ENCODE measurements around the gene TUBB6.

TUBB6 gene

DNA sequence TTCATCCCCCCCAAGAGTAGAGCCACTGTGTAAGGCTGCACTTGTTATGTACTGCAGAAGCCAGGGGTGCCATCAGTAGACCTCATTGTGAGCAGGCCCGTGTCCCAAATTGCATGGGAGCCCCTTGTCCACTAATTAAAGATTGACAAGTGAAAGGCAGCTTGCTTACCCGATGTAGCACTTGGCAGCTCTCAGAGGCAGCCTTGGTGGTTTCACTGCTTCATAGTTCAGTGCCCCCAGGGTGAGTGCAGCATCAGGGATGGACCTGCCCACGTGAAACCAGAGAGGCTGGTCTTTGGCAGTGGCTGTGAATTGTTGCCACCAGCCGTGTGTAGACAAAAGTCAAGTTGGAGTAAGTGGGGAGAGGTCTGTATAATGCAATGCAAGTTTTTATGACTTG lies 13.3 kb downstream of the TUBB6 start:
- Histone ChIP-seq H3K27me3 (replicated peaks in 2 of 5; ENCODE audit: control insufficient read depth in 4 of 5, insufficient read depth in 5 of 5, low read length in 4 of 5) (no peaks in the 10 kb centered on the region), H3K27ac (ENCODE audit: insufficient read depth in 1 of 2, low read depth in 1 of 2, low read length in 2 of 2, poor library complexity in 1 of 2, severe bottlenecking in 2 of 2) (no peak overlapping the region), H3K36me3 (ENCODE audit: control insufficient read depth in 4 of 4, insufficient read depth in 4 of 4, low read length in 3 of 4) (peaks cover 2 to 29% (median 25%) of the 10 kb centered on the region in 4 experiments), H3K4me1 (ENCODE audit: control extremely low read depth in 1 of 4, control insufficient read depth in 4 of 4, insufficient read depth in 4 of 4, low read length in 3 of 4) (peaks cover 0 to 18% (median 16%) of the 10 kb centered on the region in 4 experiments), H3K9me3 (ENCODE audit: control extremely low read depth in 1 of 5, control insufficient read depth in 4 of 5, insufficient read depth in 2 of 5, low read depth in 1 of 5, low read length in 4 of 5) (no peaks in the 10 kb centered on the region), H3K4me3 (ENCODE audit: control insufficient read depth in 1 of 7, extremely low read depth in 1 of 7, insufficient read depth in 4 of 7, low read depth in 2 of 7, low read length in 6 of 7) (no peak overlapping the region)
- 92% methylated on average over 3 of the region's 4 CpGs for WGBS (ENCODE audit: insufficient coverage)
- ChIA-PET POLR2A (no interaction called here), CTCF (interaction anchor here (1.6 kb wide), 1 partner anchor 18 kb away, joined by 3 read pairs; no protein-coding TSS in a partner anchor)
- no peak for DNase-seq

GRCh38 chr18:12324991-12325725 lies 17.1 kb downstream of the TUBB6 start:
- 97% methylated on average over 57 of the region's 58 CpGs for WGBS (ENCODE audit: insufficient coverage)
- no peak overlapping the region for H3K27ac ChIP-seq (ENCODE audit: insufficient read depth in 1 of 2, low read depth in 1 of 2, low read length in 2 of 2, poor library complexity in 1 of 2, severe bottlenecking in 2 of 2)
- CTCF ChIA-PET, result interaction anchor here (3.0 to 6.1 kb wide), 2 partner anchors 8 to 11 kb away, joined by 12 to 70 read pairs; no protein-coding TSS in a partner anchor
- H3K4me3 ChIP-seq (ENCODE audit: control insufficient read depth in 1 of 7, extremely low read depth in 1 of 7, insufficient read depth in 4 of 7, low read depth in 2 of 7, low read length in 6 of 7), result no peak overlapping the region
- no peaks in the 10 kb centered on the region for H3K9me3 ChIP-seq (ENCODE audit: control extremely low read depth in 1 of 5, control insufficient read depth in 4 of 5, insufficient read depth in 2 of 5, low read depth in 1 of 5, low read length in 4 of 5)
- H3K36me3 ChIP-seq (ENCODE audit: control insufficient read depth in 4 of 4, insufficient read depth in 4 of 4, low read length in 3 of 4), result peaks cover 9 to 61% (median 49%) of the 10 kb centered on the region in 4 experiments
- no peak for DNase-seq
- H3K27me3 ChIP-seq (replicated peaks in 2 of 5; ENCODE audit: control insufficient read depth in 4 of 5, insufficient read depth in 5 of 5, low read length in 4 of 5), result no peaks in the 10 kb centered on the region
- POLR2A ChIA-PET, result interaction anchor here (1.2 kb wide), 1 partner anchor 10 kb away, joined by 3 read pairs; no protein-coding TSS in a partner anchor
- peaks cover 0 to 4% (median 0%) of the 10 kb centered on the region in 4 experiments for H3K4me1 ChIP-seq (ENCODE audit: control extremely low read depth in 1 of 4, control insufficient read depth in 4 of 4, insufficient read depth in 4 of 4, low read length in 3 of 4)

DNA sequence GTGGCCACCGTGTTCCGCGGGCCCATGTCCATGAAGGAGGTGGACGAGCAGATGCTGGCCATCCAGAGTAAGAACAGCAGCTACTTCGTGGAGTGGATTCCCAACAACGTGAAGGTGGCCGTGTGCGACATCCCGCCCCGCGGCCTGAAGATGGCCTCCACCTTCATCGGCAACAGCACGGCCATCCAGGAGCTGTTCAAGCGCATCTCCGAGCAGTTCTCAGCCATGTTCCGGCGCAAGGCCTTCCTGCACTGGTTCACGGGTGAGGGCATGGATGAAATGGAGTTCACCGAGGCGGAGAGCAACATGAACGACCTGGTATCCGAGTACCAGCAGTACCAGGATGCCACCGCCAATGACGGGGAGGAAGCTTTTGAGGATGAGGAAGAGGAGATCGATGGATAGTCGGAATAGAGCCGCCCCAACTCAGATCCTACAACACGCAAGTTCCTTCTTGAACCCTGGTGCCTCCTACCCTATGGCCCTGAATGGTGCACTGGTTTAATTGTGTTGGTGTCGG lies 17.7 kb downstream of the TUBB6 start:
- Histone ChIP-seq H3K36me3 (ENCODE audit: control insufficient read depth in 4 of 4, insufficient read depth in 4 of 4, low read length in 3 of 4) (peaks cover 9 to 63% (median 49%) of the 10 kb centered on the region in 4 experiments), H3K4me1 (ENCODE audit: control extremely low read depth in 1 of 4, control insufficient read depth in 4 of 4, insufficient read depth in 4 of 4, low read length in 3 of 4) (peaks cover 0 to 4% (median 0%) of the 10 kb centered on the region in 4 experiments), H3K4me3 (ENCODE audit: control insufficient read depth in 1 of 7, extremely low read depth in 1 of 7, insufficient read depth in 4 of 7, low read depth in 2 of 7, low read length in 6 of 7) (no peak overlapping the region), H3K27ac (ENCODE audit: insufficient read depth in 1 of 2, low read depth in 1 of 2, low read length in 2 of 2, poor library complexity in 1 of 2, severe bottlenecking in 2 of 2) (no peak overlapping the region), H3K9me3 (ENCODE audit: control extremely low read depth in 1 of 5, control insufficient read depth in 4 of 5, insufficient read depth in 2 of 5, low read depth in 1 of 5, low read length in 4 of 5) (no peaks in the 10 kb centered on the region), H3K27me3 (replicated peaks in 2 of 5; ENCODE audit: control insufficient read depth in 4 of 5, insufficient read depth in 5 of 5, low read length in 4 of 5) (no peaks in the 10 kb centered on the region)
- POLR2A ChIA-PET, result no interaction called here
- WGBS (ENCODE audit: insufficient coverage), result 97% methylated on average over 25 of the region's 29 CpGs
- CTCF ChIA-PET, result interaction anchor here (6.1 kb wide), 1 partner anchor 9 kb away, joined by 70 read pairs; no protein-coding TSS in a partner anchor
- no peak for DNase-seq

- ChIA-PET POLR2A (no interaction called here), CTCF (interaction anchor here (0.9 to 6.1 kb wide), 8 partner anchors 10 to 49 kb away, joined by 3 to 70 read pairs (median 9); no protein-coding TSS in a partner anchor)
- Histone ChIP-seq H3K27me3 (replicated peaks in 2 of 5; ENCODE audit: control insufficient read depth in 4 of 5, insufficient read depth in 5 of 5, low read length in 4 of 5) (no peaks in the 10 kb centered on the region), H3K9me3 (ENCODE audit: control extremely low read depth in 1 of 5, control insufficient read depth in 4 of 5, insufficient read depth in 2 of 5, low read depth in 1 of 5, low read length in 4 of 5) (no peaks in the 10 kb centered on the region), H3K4me1 (ENCODE audit: control extremely low read depth in 1 of 4, control insufficient read depth in 4 of 4, insufficient read depth in 4 of 4, low read length in 3 of 4) (peaks cover 0 to 4% (median 0%) of the 10 kb centered on the region in 4 experiments), H3K27ac (ENCODE audit: insufficient read depth in 1 of 2, low read depth in 1 of 2, low read length in 2 of 2, poor library complexity in 1 of 2, severe bottlenecking in 2 of 2) (no peak overlapping the region), H3K4me3 (ENCODE audit: control insufficient read depth in 1 of 7, extremely low read depth in 1 of 7, insufficient read depth in 4 of 7, low read depth in 2 of 7, low read length in 6 of 7) (no peak overlapping the region), H3K36me3 (ENCODE audit: control insufficient read depth in 4 of 4, insufficient read depth in 4 of 4, low read length in 3 of 4) (peaks cover 9 to 61% (median 48%) of the 10 kb centered on the region in 4 experiments)
- WGBS (ENCODE audit: insufficient coverage), result 97% methylated on average over 12 of the region's 12 CpGs
- DNase-seq, result no peak
These were observed 18.8 kb downstream of the TUBB6 start for GRCh38 chr18:12326711-12327460.

DNA sequence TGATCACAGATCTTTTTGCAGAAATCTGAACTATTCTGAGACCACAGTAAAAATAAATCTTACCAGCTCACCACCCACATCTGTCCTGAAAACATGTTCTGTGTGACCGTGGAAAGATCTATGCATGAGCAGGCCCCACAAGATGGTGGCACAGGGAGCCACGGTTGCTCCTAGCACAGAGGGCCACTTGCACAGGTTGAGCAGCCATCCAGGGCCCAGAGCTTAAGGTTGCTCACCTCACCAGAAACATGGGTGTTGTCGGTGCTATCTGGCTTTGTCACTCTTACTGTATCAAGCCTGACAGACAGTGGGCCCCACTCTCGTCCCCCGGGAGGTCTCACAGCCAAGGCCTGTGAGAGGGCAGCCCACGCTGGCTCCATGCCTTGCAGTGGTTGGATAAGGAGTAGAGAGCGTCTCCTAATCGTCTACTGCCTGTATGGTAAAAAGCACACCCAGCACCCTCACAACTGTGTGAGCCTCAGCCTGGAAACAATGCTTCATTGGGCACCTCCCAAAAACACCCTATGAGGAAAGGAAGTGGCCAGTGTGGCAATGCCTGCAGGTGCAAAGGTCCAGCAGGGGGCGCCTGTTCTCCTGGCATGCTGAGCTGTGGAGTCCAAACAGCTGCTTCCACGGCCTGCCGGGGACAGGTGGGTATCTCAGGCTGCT lies 19.6 kb downstream of the TUBB6 start:
- CTCF ChIA-PET, result interaction anchor here (0.8 to 6.1 kb wide), 15 partner anchors 11 to 337 kb away, joined by 3 to 70 read pairs (median 5); no protein-coding TSS in a partner anchor

GRCh38 chr18:12328179-12328823 lies 20.3 kb downstream of the TUBB6 start:
- peaks cover 0 to 4% (median 0%) of the 10 kb centered on the region in 4 experiments for H3K4me1 ChIP-seq (ENCODE audit: control extremely low read depth in 1 of 4, control insufficient read depth in 4 of 4, insufficient read depth in 4 of 4, low read length in 3 of 4)
- ChIA-PET POLR2A (no interaction called here), CTCF (interaction anchor here (0.6 to 6.1 kb wide), 16 partner anchors 11 to 336 kb away, joined by 3 to 70 read pairs (median 4); no protein-coding TSS in a partner anchor)
- DNase-seq, result no peak
- H3K9me3 ChIP-seq (ENCODE audit: control extremely low read depth in 1 of 5, control insufficient read depth in 4 of 5, insufficient read depth in 2 of 5, low read depth in 1 of 5, low read length in 4 of 5), result no peaks in the 10 kb centered on the region
- H3K36me3 ChIP-seq (ENCODE audit: control insufficient read depth in 4 of 4, insufficient read depth in 4 of 4, low read length in 3 of 4), result peaks cover 9 to 61% (median 48%) of the 10 kb centered on the region in 4 experiments
- no peak overlapping the region for H3K27ac ChIP-seq (ENCODE audit: insufficient read depth in 1 of 2, low read depth in 1 of 2, low read length in 2 of 2, poor library complexity in 1 of 2, severe bottlenecking in 2 of 2)
- WGBS (ENCODE audit: insufficient coverage), result 100% methylated on average over 3 of the region's 4 CpGs
- no peaks in the 10 kb centered on the region for H3K27me3 ChIP-seq (replicated peaks in 2 of 5; ENCODE audit: control insufficient read depth in 4 of 5, insufficient read depth in 5 of 5, low read length in 4 of 5)
- H3K4me3 ChIP-seq (ENCODE audit: control insufficient read depth in 1 of 7, extremely low read depth in 1 of 7, insufficient read depth in 4 of 7, low read depth in 2 of 7, low read length in 6 of 7), result no peak overlapping the region

More for the DNA sequence above, 19.6 kb downstream of the TUBB6 start:
- Histone ChIP-seq H3K36me3 (ENCODE audit: control insufficient read depth in 4 of 4, insufficient read depth in 4 of 4, low read length in 3 of 4) (peaks cover 9 to 61% (median 48%) of the 10 kb centered on the region in 4 experiments), H3K4me3 (ENCODE audit: control insufficient read depth in 1 of 7, extremely low read depth in 1 of 7, insufficient read depth in 4 of 7, low read depth in 2 of 7, low read length in 6 of 7) (no peak overlapping the region), H3K4me1 (ENCODE audit: control extremely low read depth in 1 of 4, control insufficient read depth in 4 of 4, insufficient read depth in 4 of 4, low read length in 3 of 4) (peaks cover 0 to 4% (median 0%) of the 10 kb centered on the region in 4 experiments), H3K27me3 (replicated peaks in 2 of 5; ENCODE audit: control insufficient read depth in 4 of 5, insufficient read depth in 5 of 5, low read length in 4 of 5) (no peaks in the 10 kb centered on the region), H3K9me3 (ENCODE audit: control extremely low read depth in 1 of 5, control insufficient read depth in 4 of 5, insufficient read depth in 2 of 5, low read depth in 1 of 5, low read length in 4 of 5) (no peaks in the 10 kb centered on the region), H3K27ac (ENCODE audit: insufficient read depth in 1 of 2, low read depth in 1 of 2, low read length in 2 of 2, poor library complexity in 1 of 2, severe bottlenecking in 2 of 2) (no peak overlapping the region)
- POLR2A ChIA-PET, result no interaction called here
- WGBS (ENCODE audit: insufficient coverage), result 61% methylated on average over 9 of the region's 11 CpGs
- peak; percentile 63 to 81 (median 76) for DNase-seq
